Heart left ventricle (tissue), 13 donors: ENCODE data around the gene DNAAF3.

ENCODE experiments used
- CTCF ChIP-seq, 12 donors: fragments of 200-600 bp; sonication (generic) in 4 of 12; IDR thresholded peaks; one replicate each; pipeline versions ENCODE4 v1.5.0 to v1.8.0; 2018 to 2022; ENCODE audit warnings: antibody characterized with exemption in 12 of 12, mild to moderate bottlenecking in 5 of 12
- POLR2A ChIP-seq, 2 donors: fragments of 450-650 bp; IDR thresholded peaks; one replicate each; pipeline ENCODE4 v1.6.1; 2017; ENCODE audit warnings: antibody characterized with exemption in 2 of 2, mild to moderate bottlenecking in 2 of 2, moderate library complexity in 2 of 2
- donor health status: ischemic (EF 13 %, LVEDD 7.1; RV severe dilation, severe dysfunction).
- donor health status: DM: no; HTN: yes; CAD: no.
- donor health status: DM: no; HTN: no; CAD: no.
- donor health status: ischemic (EF 25% LVEDD 6.9; RV normal size, moderate dysfunction).
- donor health status: ischemic (EF 25% LVEDD 5.7; RV mildly dilated, moderate dysfunction).
- donor health status: ischemic (EF 35%, LVEDD 5.7; RV mildly dilated, moderate dysfunction).
- donor health status: nonischemic (EF 11% LVEDD 7.7; RV severe dilation, severe dysfunction).
- donor health status: DM: yes; HTN: yes; CAD: no.
- donor health status: PGD.
- donor health status: ischemic (EF 29% LVEDD 5.4; RV normal size, mild dysfunction).
- donor health status: nonischemic (EF 23%, LVEDD 6.1; RV moderate dilation, normal function).

DNA sequence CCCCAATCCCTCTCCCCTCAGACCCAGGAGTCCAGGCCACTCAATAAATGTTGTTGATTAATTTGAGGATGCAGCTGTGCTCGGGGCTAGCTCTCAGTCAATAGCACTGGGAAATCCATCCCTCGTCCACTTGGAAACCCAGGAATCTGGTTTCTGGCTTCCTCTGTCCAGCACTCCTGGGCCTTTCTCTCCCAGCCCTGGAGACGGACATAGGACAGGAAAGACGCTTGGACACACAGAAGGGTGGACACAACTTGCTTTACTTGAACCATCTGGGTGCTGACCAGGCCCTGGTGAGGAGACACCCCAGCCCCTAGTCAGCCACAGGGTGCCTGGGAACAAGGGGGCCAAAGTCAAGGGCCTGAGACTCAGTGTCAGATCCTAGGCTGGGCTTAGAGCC lies 8.0 kb downstream of the DNAAF3 start:
- TF ChIP-seq CTCF (IDR thresholded peaks at IDR 0.05), result no peak
- TF ChIP-seq POLR2A (IDR thresholded peaks at IDR 0.05), result no peak
